GM12878 (cell line): ENCODE measurements around the gene MAPK8. TPM values are rescaled to one million over a fixed set of nuclear protein-coding genes. Genes with fewer than 3 reads are reported as not detected.
A peak's percentile ranks its signal among the peaks of the same experiment; 100 is the strongest.

Source experiments
- ATAC-seq: fragments of 200-7000 bp; cut with Tn5 transposase; 3 replicates; pipeline ENCODE4 v1.9.1; 2020; ENCODE audit warnings: mild to moderate bottlenecking, moderate library complexity
- BruUV-seq: library from RNA; stranded (reverse); fragments of 400-500 nt; replicated peaks from 2 replicates; lab custom pipeline; 2021; lab: Mats Ljungman, UMichigan
- CTCF ChIA-PET: fragments of 300-600 bp; sonication (Branson Sonifier 250); formaldehyde crosslinking; extraction: SDS; loops from one replicate; lab custom pipeline; 2021; ENCODE audit warnings: inconsistent platforms; lab: Yijun Ruan, JAX
- POLR2A ChIA-PET: fragments of 350-600 bp; formaldehyde crosslinking; extraction: SDS; loops from one replicate; lab custom pipeline; 2021; ENCODE audit warnings: inconsistent platforms; lab: Charles Lee
- RAD21 ChIA-PET: fragments of 300-600 bp; sonication (Branson Sonifier 250); formaldehyde crosslinking; loops from one replicate; lab custom pipeline; 2023; ENCODE audit warnings: antibody characterized with exemption; ENCODE audit not compliant: unreplicated experiment; lab: Charles Lee
- SMC1A ChIA-PET: fragments of 300-600 bp; sonication (Branson Sonifier 250); formaldehyde crosslinking; loops from one replicate; lab custom pipeline; 2023; ENCODE audit not compliant: unreplicated experiment, uncharacterized antibody; lab: Charles Lee
- DNase-seq: peaks from one replicate; pipeline ENCODE4 v3.0.0-alpha.2; 2011; ENCODE audit warnings: low read depth, low spot score
- FAIRE-seq: peaks from 3 replicates; lab custom pipeline; 2011; peaks lifted over from hg19 to GRCh38; lab: Jason Lieb, UNC
- H2AFZ ChIP-seq: 2 replicates; pipeline ENCODE4 v1.6.0; 2011; ENCODE audit warnings: low read depth, low read length, control low read depth; ENCODE audit not compliant: control insufficient read depth
- H3K27ac ChIP-seq: 2 replicates; pipeline ENCODE4 v1.5.1; 2011; ENCODE audit warnings: control low read depth; ENCODE audit not compliant: control insufficient read depth, insufficient read depth
- H3K27me3 ChIP-seq, 2 experiments: replicated peaks in 1 of 2; 2 replicates each; pipeline versions ENCODE4 v1.6.0 to v1.6.1; 2011; ENCODE audit warnings: low read length in 1 of 2; ENCODE audit not compliant: control insufficient read depth in 2 of 2, insufficient read depth in 2 of 2
- H3K36me3 ChIP-seq, 2 experiments: 2 replicates each; pipeline ENCODE4 v1.5.1; 2011; ENCODE audit warnings: low read length in 1 of 2; ENCODE audit not compliant: control insufficient read depth in 2 of 2, insufficient read depth in 2 of 2
- H3K4me1 ChIP-seq: 2 replicates; pipeline ENCODE4 v1.6.1; 2011; ENCODE audit warnings: mild to moderate bottlenecking, low read length, moderate library complexity, mixed read lengths; ENCODE audit not compliant: control insufficient read depth, insufficient read depth
- H3K4me2 ChIP-seq: 2 replicates; pipeline ENCODE4 v1.6.0; 2011; ENCODE audit warnings: control low read depth; ENCODE audit not compliant: control insufficient read depth, insufficient read depth
- H3K4me3 ChIP-seq: fragments of 200-600 bp; sonication (generic); 2 replicates; pipeline ENCODE4 v1.5.1; 2016
- H3K79me2 ChIP-seq: 2 replicates; pipeline ENCODE4 v1.6.0; 2011; ENCODE audit warnings: low read length; ENCODE audit not compliant: control insufficient read depth, insufficient read depth
- H3K9ac ChIP-seq: 2 replicates; pipeline ENCODE4 v1.8.0; 2011; ENCODE audit warnings: low read length, control low read depth, mixed read lengths; ENCODE audit not compliant: control insufficient read depth, insufficient read depth
- H3K9me3 ChIP-seq: replicated peaks from 3 replicates; pipeline ENCODE4 v1.5.1; 2011; ENCODE audit warnings: mild to moderate bottlenecking, low read length; ENCODE audit not compliant: control insufficient read depth, insufficient read depth
- H4K20me1 ChIP-seq: 2 replicates; pipeline ENCODE4 v1.6.0; 2011; ENCODE audit not compliant: control insufficient read depth, insufficient read depth
- EZH2 ChIP-seq: IDR thresholded peaks from 2 replicates; pipeline ENCODE4 v1.6.1; 2012; ENCODE audit warnings: low read depth, mild to moderate bottlenecking, control low read depth, inconsistent platforms, low read length, borderline replicate concordance; ENCODE audit not compliant: control insufficient read depth
- JUNB ChIP-seq: IDR thresholded peaks from 2 replicates; pipeline ENCODE4 v1.6.1; 2016; ENCODE audit warnings: antibody characterized with exemption, mild to moderate bottlenecking
- MTA2 ChIP-seq: fragments of 450-650 bp; IDR thresholded peaks from 2 replicates; pipeline ENCODE4 v1.6.1; 2016; ENCODE audit warnings: low read depth, mild to moderate bottlenecking, moderate library complexity
- RUNX3 ChIP-seq: IDR thresholded peaks from 2 replicates; pipeline ENCODE4 v1.6.1; 2012; ENCODE audit warnings: low read length, inconsistent platforms
- SMARCA5 ChIP-seq: fragments of 450-650 bp; IDR thresholded peaks from 2 replicates; pipeline ENCODE4 v1.6.1; 2017; ENCODE audit warnings: mild to moderate bottlenecking
- SPI1 ChIP-seq: IDR thresholded peaks from 2 replicates; pipeline ENCODE4 v1.6.1; 2011; ENCODE audit warnings: low read depth, mild to moderate bottlenecking, low read length, moderate library complexity, borderline replicate concordance; ENCODE audit not compliant: insufficient read depth
- ZBED1 ChIP-seq: IDR thresholded peaks from 2 replicates; pipeline ENCODE4 v1.6.1; 2016; ENCODE audit warnings: borderline replicate concordance
- ZSCAN29 ChIP-seq: fragments of 450-650 bp; IDR thresholded peaks from 2 replicates; pipeline ENCODE4 v1.6.1; 2017; ENCODE audit warnings: mild to moderate bottlenecking, moderate library complexity
- WGBS: methylation state at CpG from one replicate; pipeline ENCODE4 v1.1.6; 2016; ENCODE audit warnings: low lambda C conversion rate; ENCODE audit not compliant: insufficient replicate concordance, insufficient coverage; ENCODE audit errors: missing lambda C conversion rate; 5-methylcytosine and 5-hydroxymethylcytosine counted together
- in situ Hi-C: fragments of 300-500 bp; cut with MboI; formaldehyde crosslinking; loops from 9 replicates; pipeline ENCODE4 v1.14.3; 2018; ENCODE audit warnings: mixed read lengths
- intact Hi-C: fragments of 100-400 bp; cut with micrococcal nuclease; formaldehyde crosslinking; loops from one replicate; pipeline ENCODE4 v1.14.2; 2022; ENCODE audit not compliant: unreplicated experiment
- polyA plus RNA-seq, 11 experiments: library from polyadenylated mRNA; depleted of rRNA in 4 of 11; unstranded in 6 of 11; stranded (reverse) in 5 of 11; fragments of >200 nt; fragmentation: Nextera tagmentation in 4 of 11; fragmentation: Illumina TruSeq in 1 of 11; extraction: Ambion mirVana in 4 of 11; extraction: Trizol in 1 of 11; gene quantifications; 1 replicate in 1 of 11; 2 replicates in 10 of 11; pipeline versions ENCODE4 v1.2.1 to v1.2.3, GENCODE V29; 2011 to 2016; ENCODE audit warnings: inconsistent platforms in 2 of 11, missing spikeins in 2 of 11, low read depth in 1 of 11
- total RNA-seq, 4 experiments: library from RNA; depleted of rRNA in 3 of 4; stranded (reverse); fragments of >200 nt in 3 of 4; fragmentation: Illumina TruSeq in 1 of 4; extraction: Trizol in 1 of 4; gene quantifications; 2 replicates each; pipeline versions ENCODE4 v1.2.1 to v1.2.3, GENCODE V29; 2013 to 2021
- TF ChIP-seq, protein P1 (sequence below): fragments of 450-650 bp; IDR thresholded peaks from 2 replicates; pipeline ENCODE4 v1.6.1; 2017; ENCODE audit warnings: mild to moderate bottlenecking, moderate library complexity
- TF ChIP-seq, protein P2 (sequence below): fragments of 450-650 bp; IDR thresholded peaks from 2 replicates; pipeline ENCODE4 v1.6.1; 2018; ENCODE audit warnings: mild to moderate bottlenecking, low read depth, moderate library complexity; ENCODE audit not compliant: partially characterized antibody

The MAPK8 gene
- total and polyA plus RNA-seq, 10 of the 15 experiments (the other 5 are each of a cell fraction or from before 2014, with no cell fraction given) = 3.9 to 102 (median 40.0) TPM

DNA sequence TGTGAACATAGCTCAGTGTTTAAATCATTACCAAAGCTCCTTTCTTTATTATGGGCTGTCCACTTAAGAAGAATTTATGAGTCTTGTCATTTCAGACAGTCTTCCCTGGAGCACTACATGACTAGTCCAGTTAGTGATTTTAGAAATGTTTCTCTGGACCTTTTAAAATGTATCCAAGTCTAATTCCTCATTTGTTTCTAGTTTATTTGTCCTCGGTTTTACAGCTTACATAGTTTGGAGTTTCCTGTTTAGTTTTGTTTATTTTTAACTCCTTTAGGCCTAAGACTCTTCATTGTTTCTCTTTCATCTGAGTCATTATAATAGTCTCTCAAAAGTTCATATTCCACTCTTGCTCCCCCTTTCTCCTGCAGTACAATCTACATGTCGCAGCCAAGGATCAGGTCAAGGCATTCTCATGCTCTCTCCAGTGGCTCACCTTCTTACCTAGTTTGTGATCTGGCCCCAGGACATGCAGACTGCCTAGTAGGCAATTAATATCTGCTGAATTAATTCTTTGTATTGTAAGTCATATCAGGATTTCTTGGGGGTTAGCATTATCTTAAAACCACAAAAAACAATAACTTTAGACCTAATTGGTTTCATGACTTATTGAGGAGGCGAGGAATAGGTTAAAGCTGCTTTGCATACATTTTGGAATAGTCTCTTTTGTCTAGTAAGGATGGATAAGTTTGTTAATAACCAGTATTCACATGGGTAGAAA lies 93.8 kb downstream of the MAPK8 start:
- RAD21 ChIA-PET = interaction anchor here (1.1 to 1.5 kb wide), 2 partner anchors 15 to 37 kb away, joined by 3 read pairs; no protein-coding TSS in a partner anchor
- SMC1A ChIA-PET = interaction anchor here (1.0 to 1.9 kb wide), 2 partner anchors 30 to 34 kb away, joined by 3 to 4 read pairs; no protein-coding TSS in a partner anchor
- H3K27me3 ChIP-seq = no peaks in the 10 kb centered on the region
- H3K79me2 ChIP-seq = no peaks in the 10 kb centered on the region
- no peak for FAIRE-seq
- no peaks in the 10 kb centered on the region for H3K9me3 ChIP-seq
- CTCF ChIA-PET = interaction anchor here (1.1 to 2.1 kb wide), 7 partner anchors 9 to 256 kb away, joined by 3 to 7 read pairs (median 4); no protein-coding TSS in a partner anchor
- no peak overlapping the region for H3K9ac ChIP-seq
- ATAC-seq = peak; percentile 67
- no peak overlapping the region for H3K4me3 ChIP-seq
- H3K4me2 ChIP-seq = peak overlapping the region; percentile 33; the same call in 1 of the 2 replicates
- POLR2A ChIA-PET = interaction anchor here (0.9 kb wide), 1 partner anchor 10 kb away, joined by 4 read pairs; no protein-coding TSS in a partner anchor
- 36% methylated on average over 3 of the region's 3 CpGs for WGBS
- DNase-seq = no peak
- H3K27ac ChIP-seq = no peak overlapping the region
- H3K36me3 ChIP-seq = no peaks in the 10 kb centered on the region
- H2AFZ ChIP-seq = no peak overlapping the region
- H4K20me1 ChIP-seq = no peaks in the 10 kb centered on the region
- in situ Hi-C loops = no loop called here
- no peak for TF ChIP-seq SPI1
- TF ChIP-seq, protein P1, sequence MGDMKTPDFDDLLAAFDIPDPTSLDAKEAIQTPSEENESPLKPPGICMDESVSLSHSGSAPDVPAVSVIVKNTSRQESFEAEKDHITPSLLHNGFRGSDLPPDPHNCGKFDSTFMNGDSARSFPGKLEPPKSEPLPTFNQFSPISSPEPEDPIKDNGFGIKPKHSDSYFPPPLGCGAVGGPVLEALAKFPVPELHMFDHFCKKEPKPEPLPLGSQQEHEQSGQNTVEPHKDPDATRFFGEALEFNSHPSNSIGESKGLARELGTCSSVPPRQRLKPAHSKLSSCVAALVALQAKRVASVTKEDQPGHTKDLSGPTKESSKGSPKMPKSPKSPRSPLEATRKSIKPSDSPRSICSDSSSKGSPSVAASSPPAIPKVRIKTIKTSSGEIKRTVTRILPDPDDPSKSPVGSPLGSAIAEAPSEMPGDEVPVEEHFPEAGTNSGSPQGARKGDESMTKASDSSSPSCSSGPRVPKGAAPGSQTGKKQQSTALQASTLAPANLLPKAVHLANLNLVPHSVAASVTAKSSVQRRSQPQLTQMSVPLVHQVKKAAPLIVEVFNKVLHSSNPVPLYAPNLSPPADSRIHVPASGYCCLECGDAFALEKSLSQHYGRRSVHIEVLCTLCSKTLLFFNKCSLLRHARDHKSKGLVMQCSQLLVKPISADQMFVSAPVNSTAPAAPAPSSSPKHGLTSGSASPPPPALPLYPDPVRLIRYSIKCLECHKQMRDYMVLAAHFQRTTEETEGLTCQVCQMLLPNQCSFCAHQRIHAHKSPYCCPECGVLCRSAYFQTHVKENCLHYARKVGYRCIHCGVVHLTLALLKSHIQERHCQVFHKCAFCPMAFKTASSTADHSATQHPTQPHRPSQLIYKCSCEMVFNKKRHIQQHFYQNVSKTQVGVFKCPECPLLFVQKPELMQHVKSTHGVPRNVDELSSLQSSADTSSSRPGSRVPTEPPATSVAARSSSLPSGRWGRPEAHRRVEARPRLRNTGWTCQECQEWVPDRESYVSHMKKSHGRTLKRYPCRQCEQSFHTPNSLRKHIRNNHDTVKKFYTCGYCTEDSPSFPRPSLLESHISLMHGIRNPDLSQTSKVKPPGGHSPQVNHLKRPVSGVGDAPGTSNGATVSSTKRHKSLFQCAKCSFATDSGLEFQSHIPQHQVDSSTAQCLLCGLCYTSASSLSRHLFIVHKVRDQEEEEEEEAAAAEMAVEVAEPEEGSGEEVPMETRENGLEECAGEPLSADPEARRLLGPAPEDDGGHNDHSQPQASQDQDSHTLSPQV = no peak
- TF ChIP-seq ZBED1 = no peak
- TF ChIP-seq RUNX3 = peak; percentile 55
- TF ChIP-seq SMARCA5 = no peak
- peak; percentile 61 for TF ChIP-seq MTA2
- no peak for TF ChIP-seq ZSCAN29
- peak; percentile 29; the same call in 1 of the 2 replicates for TF ChIP-seq JUNB
- no peak for TF ChIP-seq EZH2
- TF ChIP-seq, protein P2, sequence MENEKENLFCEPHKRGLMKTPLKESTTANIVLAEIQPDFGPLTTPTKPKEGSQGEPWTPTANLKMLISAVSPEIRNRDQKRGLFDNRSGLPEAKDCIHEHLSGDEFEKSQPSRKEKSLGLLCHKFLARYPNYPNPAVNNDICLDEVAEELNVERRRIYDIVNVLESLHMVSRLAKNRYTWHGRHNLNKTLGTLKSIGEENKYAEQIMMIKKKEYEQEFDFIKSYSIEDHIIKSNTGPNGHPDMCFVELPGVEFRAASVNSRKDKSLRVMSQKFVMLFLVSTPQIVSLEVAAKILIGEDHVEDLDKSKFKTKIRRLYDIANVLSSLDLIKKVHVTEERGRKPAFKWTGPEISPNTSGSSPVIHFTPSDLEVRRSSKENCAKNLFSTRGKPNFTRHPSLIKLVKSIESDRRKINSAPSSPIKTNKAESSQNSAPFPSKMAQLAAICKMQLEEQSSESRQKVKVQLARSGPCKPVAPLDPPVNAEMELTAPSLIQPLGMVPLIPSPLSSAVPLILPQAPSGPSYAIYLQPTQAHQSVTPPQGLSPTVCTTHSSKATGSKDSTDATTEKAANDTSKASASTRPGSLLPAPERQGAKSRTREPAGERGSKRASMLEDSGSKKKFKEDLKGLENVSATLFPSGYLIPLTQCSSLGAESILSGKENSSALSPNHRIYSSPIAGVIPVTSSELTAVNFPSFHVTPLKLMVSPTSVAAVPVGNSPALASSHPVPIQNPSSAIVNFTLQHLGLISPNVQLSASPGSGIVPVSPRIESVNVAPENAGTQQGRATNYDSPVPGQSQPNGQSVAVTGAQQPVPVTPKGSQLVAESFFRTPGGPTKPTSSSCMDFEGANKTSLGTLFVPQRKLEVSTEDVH = no peak
- intact Hi-C loops = no loop called here
- no TSS peak for BruUV-seq
- H3K4me1 ChIP-seq = peaks cover 8% of the 10 kb centered on the region; the same call in 1 of the 2 replicates
